Activated T-helper 2 cell treated with anti-CD3 and anti-CD28 coated beads, Interferon-gamma antibody, Interleukin-2, Interleukin-4, amounts not matched to agents 10 μg/mL and 5 μg/mL and 100 μg/mL, durations not matched to agents 14 hours and 24 hours and 36 hours (primary cell): ENCODE measurements around the gene CBLL1. TPM values are rescaled to one million over a fixed set of nuclear protein-coding genes. Genes with fewer than 3 reads are reported as not detected.

Experiments
- DNase-seq: peaks from one replicate; pipeline ENCODE4 v3.0.0; 2021; ENCODE audit warnings: low spot score
- H3K27ac Mint-ChIP-seq: one replicate; pipeline ENCODE4 v1.8.0; 2021; ENCODE audit warnings: mixed read lengths
- H3K27me3 Mint-ChIP-seq: one replicate; pipeline ENCODE4 v1.8.0; 2021; ENCODE audit warnings: low read depth, mixed read lengths
- H3K36me3 Mint-ChIP-seq: one replicate; pipeline ENCODE4 v1.8.0; 2021; ENCODE audit warnings: low read depth, mixed read lengths
- H3K4me1 Mint-ChIP-seq: one replicate; pipeline ENCODE4 v1.8.0; 2021; ENCODE audit warnings: low read depth, mixed read lengths
- H3K4me3 Mint-ChIP-seq: one replicate; pipeline ENCODE4 v1.8.0; 2021; ENCODE audit warnings: low read depth, mild to moderate bottlenecking, moderate library complexity, mixed read lengths
- H3K9me3 Mint-ChIP-seq: one replicate; pipeline ENCODE4 v1.8.0; 2021; ENCODE audit warnings: mixed read lengths
- intact Hi-C: fragments of 100-400 bp; cut with micrococcal nuclease; formaldehyde crosslinking; loops from one replicate; pipeline ENCODE4 v1.15.1; 2023
- total RNA-seq: library from RNA; stranded (reverse); gene quantifications from 2 replicates; pipeline ENCODE4 v1.2.3, GENCODE V29; 2022

Gene CBLL1
- total RNA-seq, 1 donor from 2014 or later, result 39.1 TPM

DNA sequence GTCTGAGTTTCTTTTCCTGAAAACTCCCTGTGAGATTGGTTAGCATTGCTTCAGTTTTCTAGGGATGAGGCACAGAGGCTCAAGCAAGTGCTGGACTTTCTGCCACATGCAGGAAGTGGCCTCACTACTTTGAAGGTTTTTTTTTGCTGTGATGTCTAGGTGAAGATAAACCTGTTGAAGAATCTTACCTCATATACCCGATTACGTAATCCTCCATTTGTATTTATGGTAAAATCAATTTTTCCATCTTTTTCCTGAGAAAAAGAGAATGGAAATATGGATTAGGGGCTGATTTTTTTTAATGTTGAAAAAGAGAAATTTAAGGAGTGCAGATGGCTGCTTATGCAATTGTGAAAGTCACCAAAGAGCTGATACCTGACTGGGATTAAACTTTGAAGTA is 23.4 kb downstream of the CBLL1 start:
- DNase-seq, result no peak
- H3K27ac Mint-ChIP-seq, result no peak overlapping the region
- no peaks in the 10 kb centered on the region for H3K36me3 Mint-ChIP-seq
- no peaks in the 10 kb centered on the region for H3K9me3 Mint-ChIP-seq
- H3K4me3 Mint-ChIP-seq, result no peak overlapping the region
- peaks cover 13% of the 10 kb centered on the region for H3K4me1 Mint-ChIP-seq
- intact Hi-C loops, result no loop called here
- H3K27me3 Mint-ChIP-seq, result no peaks in the 10 kb centered on the region

DNA sequence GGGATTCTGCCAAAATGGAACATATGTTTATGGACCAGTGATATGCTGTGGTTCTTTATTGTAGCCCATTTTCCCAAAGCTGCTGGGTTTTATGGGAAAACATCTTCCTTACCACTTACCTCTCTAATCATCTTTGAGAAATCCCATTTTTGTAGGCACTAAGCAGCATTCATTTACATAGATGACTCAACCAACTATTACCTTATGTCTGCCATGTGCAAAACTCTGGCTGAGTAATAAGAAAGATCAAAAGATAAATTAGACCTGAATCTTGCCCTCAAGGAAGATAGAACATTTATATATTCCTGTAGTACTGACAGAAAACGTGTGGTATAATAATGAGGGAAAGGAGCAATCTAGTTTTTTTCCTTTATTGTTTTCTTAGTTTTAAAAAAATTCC is 24.3 kb downstream of the CBLL1 start:
- Mint-ChIP-seq H3K36me3 (no peaks in the 10 kb centered on the region), H3K9me3 (no peaks in the 10 kb centered on the region), H3K27me3 (no peaks in the 10 kb centered on the region), H3K4me1 (peaks cover 19% of the 10 kb centered on the region), H3K4me3 (no peak overlapping the region), H3K27ac (no peak overlapping the region)
- no peak for DNase-seq
- intact Hi-C loops, result no loop called here

DNA sequence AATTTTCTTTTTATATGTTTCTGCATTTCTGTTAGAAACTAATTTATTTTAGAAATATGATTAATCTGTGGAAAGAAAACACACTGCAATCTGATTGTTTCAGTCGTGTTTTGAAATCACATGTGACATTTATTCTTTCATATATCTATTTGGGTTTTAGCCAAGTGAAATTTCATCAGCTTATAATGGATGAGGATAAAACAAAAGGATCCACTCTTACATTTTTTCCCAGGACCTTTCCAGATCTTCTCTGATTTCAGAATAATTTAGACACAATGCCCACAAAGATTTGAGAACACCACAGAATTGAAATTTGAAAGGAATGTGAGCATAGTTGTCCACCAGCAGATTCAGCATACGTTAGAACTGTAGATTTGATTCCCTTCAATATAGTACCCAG is 29.1 kb downstream of the CBLL1 start:
- DNase-seq, result no peak
- Mint-ChIP-seq H3K27ac (no peak overlapping the region), H3K4me3 (no peak overlapping the region), H3K36me3 (no peaks in the 10 kb centered on the region), H3K27me3 (peaks cover 2% of the 10 kb centered on the region), H3K4me1 (peaks cover 13% of the 10 kb centered on the region), H3K9me3 (no peaks in the 10 kb centered on the region)
- intact Hi-C loops, result loop anchor here (5.0 kb wide), 1 partner anchor 44 kb away; no protein-coding TSS in a partner anchor

DNA sequence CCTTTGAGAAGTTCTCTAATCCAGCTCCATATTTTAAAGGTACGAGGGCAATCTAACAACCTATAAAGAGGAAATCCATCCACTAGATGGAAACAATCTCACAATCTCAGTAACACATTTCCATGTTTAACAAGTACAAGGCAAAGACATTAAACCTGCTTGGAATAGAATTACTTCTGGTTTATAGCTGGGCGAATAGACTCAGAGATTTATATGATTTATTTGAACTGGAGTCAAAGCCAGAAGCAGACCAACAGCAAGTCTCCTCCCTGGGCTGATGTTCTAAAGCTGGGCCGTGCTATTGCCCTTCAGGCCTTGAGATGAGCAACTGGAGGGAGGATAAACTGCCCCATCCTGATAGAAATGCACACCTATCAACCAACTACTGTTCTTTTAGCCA is 33.8 kb downstream of the CBLL1 start:
- H3K4me1 Mint-ChIP-seq, result peaks cover 3% of the 10 kb centered on the region
- H3K27me3 Mint-ChIP-seq, result peaks cover 4% of the 10 kb centered on the region
- no peak overlapping the region for H3K4me3 Mint-ChIP-seq
- H3K9me3 Mint-ChIP-seq, result no peaks in the 10 kb centered on the region
- H3K27ac Mint-ChIP-seq, result no peak overlapping the region
- intact Hi-C loops, result no loop called here
- no peak for DNase-seq
- H3K36me3 Mint-ChIP-seq, result no peaks in the 10 kb centered on the region

DNA sequence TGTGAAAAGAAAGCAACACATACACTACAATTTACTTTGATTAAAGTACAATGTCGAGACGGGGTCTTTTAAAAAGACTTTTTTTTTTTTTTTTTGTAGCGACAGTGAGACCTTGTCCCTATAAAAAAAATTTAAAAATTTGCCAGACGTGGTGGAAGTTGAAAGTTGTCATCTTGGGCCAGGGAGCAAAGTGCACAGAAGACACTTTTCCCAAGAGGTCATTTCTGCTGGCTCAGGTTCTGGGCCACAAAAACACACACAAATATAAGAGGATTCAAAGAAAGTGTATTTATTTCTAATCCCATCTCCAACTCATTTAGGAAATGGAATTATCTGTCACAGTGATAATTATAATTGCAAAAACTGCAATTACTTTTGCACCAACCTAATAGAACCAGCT is 34.3 kb downstream of the CBLL1 start:
- no peak for DNase-seq
- H3K9me3 Mint-ChIP-seq, result no peaks in the 10 kb centered on the region
- intact Hi-C loops, result no loop called here

DNA sequence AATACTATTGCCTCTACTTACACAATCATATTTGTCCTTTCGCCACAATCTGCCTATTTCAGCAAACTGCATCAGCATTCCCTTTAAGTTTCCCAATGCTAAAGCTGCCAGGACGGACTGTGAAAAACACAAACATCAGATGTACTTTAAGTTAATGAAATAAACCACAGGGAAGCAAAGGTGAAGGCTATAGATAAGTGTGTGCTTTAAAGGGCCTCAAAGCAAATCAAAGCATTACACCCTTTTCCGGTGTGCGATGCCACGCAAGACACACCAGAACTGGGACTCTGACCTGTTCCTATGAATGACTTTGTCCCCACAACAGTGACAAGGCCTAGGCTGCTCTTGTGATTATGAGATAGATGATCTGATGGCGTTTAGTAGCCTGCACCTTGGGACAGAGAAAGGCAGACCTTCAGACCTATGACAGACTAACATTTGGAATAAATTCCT is 35.7 kb downstream of the CBLL1 start:
- H3K27me3 Mint-ChIP-seq, result peaks cover 3% of the 10 kb centered on the region
- no peak overlapping the region for H3K4me3 Mint-ChIP-seq
- H3K36me3 Mint-ChIP-seq, result no peaks in the 10 kb centered on the region
- H3K27ac Mint-ChIP-seq, result no peak overlapping the region
- no peaks in the 10 kb centered on the region for H3K4me1 Mint-ChIP-seq
- intact Hi-C loops, result no loop called here
- no peaks in the 10 kb centered on the region for H3K9me3 Mint-ChIP-seq
- DNase-seq, result no peak

More for the DNA sequence above, 34.3 kb downstream of the CBLL1 start:
- Mint-ChIP-seq H3K4me1 (peaks cover under 1% of the 10 kb centered on the region), H3K27me3 (peaks cover 4% of the 10 kb centered on the region), H3K4me3 (no peak overlapping the region), H3K27ac (no peak overlapping the region), H3K36me3 (no peaks in the 10 kb centered on the region)

DNA sequence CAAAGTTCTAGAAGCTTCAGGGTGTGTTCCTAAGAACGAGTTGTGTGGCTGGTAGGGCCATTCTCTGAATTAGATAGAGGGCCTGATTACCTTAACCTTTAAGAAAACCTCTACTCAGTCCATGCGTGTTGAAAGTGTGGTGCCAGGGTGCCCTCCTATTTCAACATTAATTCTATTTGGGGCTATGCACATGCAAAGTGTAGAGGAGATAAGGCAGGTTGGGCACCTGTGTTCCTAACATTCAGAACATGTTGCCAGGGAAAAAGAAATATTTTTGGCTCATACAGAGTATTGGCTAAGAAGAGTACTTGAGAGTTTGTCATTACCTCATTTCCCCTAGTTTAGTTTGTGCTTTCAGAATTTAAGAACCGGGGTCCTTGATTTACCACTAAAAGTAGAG is 38.4 kb downstream of the CBLL1 start:
- Mint-ChIP-seq H3K9me3 (no peaks in the 10 kb centered on the region), H3K27me3 (peaks cover 4% of the 10 kb centered on the region), H3K4me1 (peaks cover 11% of the 10 kb centered on the region), H3K36me3 (no peaks in the 10 kb centered on the region), H3K27ac (no peak overlapping the region), H3K4me3 (no peak overlapping the region)
- intact Hi-C loops, result no loop called here
- DNase-seq, result no peak

DNA sequence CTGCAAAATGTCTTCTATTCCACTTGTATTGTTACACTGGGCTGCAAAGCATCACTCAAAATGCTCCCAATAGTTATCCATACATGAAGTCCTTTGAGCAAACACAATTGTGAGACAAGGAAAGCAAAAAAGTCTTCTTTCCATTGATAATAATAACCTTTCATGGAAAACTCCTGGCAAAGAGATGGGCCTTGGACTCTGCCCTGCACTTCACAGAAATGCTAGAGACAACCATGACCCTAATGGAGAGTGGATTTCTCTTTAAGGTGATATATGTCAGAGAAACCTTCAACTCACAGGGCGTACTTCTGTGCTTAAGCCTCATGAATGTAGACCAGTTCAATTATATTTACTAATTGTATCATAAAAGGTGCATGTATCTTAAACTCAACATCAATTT is 39.7 kb downstream of the CBLL1 start:
- Mint-ChIP-seq H3K27ac (no peak overlapping the region), H3K27me3 (peaks cover 4% of the 10 kb centered on the region), H3K4me3 (no peak overlapping the region), H3K9me3 (no peaks in the 10 kb centered on the region), H3K4me1 (peaks cover 11% of the 10 kb centered on the region), H3K36me3 (no peaks in the 10 kb centered on the region)
- no peak for DNase-seq
- intact Hi-C loops, result no loop called here

DNA sequence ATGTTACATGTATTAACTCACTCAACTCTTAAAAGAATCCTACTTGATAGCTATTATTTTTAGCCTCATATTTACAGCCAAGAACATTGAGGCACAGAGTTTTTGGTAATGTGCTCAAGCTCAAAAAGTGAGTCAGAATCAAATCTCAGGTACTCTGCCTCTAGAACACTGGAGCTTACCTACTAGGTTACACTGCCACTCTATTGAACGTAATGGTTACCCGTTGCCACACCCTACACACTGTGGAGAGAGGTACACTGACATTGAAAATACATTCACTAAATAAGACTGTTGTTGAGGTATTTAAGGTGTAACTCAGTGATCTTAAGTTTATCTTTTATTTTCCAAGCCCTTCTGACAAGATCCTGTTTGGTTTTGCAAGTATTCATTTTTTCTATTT is 41.2 kb downstream of the CBLL1 start:
- H3K4me3 Mint-ChIP-seq, result no peak overlapping the region
- no peak for DNase-seq
- intact Hi-C loops, result no loop called here
- no peaks in the 10 kb centered on the region for H3K9me3 Mint-ChIP-seq
- peaks cover 4% of the 10 kb centered on the region for H3K27me3 Mint-ChIP-seq
- H3K4me1 Mint-ChIP-seq, result peaks cover 11% of the 10 kb centered on the region
- H3K36me3 Mint-ChIP-seq, result no peaks in the 10 kb centered on the region
- H3K27ac Mint-ChIP-seq, result peak overlapping the region; percentile 17

DNA sequence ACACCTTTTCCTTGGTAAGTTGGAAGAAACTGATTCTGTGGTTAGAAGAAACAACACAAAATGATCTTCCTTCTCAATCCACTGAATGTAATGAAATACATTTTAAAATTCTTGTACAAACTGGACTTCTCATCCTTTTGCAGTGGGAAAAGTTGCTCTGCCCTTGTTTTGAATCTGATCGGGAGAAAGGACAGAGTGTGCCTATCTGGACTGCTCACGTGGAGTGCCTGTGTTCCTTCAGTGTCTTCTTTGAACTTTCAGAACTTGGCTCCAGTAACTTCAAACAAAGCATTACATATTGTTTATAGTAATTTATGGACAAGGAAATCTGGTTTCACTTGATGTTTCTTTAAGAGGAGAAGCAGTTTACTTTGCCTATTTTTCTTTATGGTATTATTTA is 42.0 kb downstream of the CBLL1 start:
- no peak for DNase-seq
- Mint-ChIP-seq H3K27me3 (peaks cover 8% of the 10 kb centered on the region), H3K9me3 (no peaks in the 10 kb centered on the region), H3K27ac (no peak overlapping the region), H3K4me3 (no peak overlapping the region), H3K36me3 (no peaks in the 10 kb centered on the region), H3K4me1 (peaks cover 11% of the 10 kb centered on the region)
- intact Hi-C loops, result no loop called here

DNA sequence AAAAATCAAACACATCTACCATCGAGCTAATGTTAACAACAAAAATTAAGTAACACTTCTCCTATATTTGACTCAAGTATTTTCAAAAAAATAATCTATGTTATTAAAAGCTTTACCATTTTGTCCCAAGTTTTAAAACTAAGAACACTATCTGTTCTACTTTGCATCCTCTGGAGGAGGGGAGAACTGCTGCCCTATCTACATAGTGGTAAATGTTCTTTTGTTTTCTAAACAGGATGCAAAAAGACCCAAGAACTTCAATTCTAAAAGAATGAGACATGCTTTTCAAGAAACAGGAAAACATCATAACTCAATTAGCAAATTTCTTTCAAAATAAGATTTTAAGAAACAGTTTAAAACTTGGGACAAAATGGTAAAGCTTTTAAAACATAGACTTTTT is 44.3 kb downstream of the CBLL1 start:
- no peaks in the 10 kb centered on the region for H3K9me3 Mint-ChIP-seq
- intact Hi-C loops, result no loop called here
- H3K4me1 Mint-ChIP-seq, result peaks cover 11% of the 10 kb centered on the region
- DNase-seq, result no peak
- peaks cover 11% of the 10 kb centered on the region for H3K27me3 Mint-ChIP-seq
- H3K4me3 Mint-ChIP-seq, result no peak overlapping the region
- H3K36me3 Mint-ChIP-seq, result no peaks in the 10 kb centered on the region
- H3K27ac Mint-ChIP-seq, result no peak overlapping the region

DNA sequence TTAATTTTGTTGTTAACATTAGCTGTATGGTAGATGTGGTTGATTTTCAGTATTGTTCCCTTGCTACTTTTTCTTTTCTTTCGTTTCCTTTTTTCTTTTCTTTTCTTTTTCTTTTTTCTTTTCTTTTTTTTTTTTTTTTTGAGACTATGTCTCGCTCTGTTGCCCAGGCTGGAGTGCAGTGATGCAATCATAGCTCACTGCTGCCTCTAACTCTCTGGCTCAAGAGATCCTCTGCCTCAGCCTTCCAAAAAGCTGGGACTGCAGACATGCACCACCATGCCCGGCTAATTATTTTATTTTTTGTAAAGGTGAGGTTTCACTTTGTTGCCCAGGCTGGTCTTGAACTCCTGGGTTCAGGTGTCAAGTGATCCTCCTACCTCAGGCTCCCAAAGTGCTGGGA is 44.7 kb downstream of the CBLL1 start:
- intact Hi-C loops, result no loop called here
- Mint-ChIP-seq H3K36me3 (no peaks in the 10 kb centered on the region), H3K27me3 (peaks cover 13% of the 10 kb centered on the region), H3K4me1 (peaks cover 11% of the 10 kb centered on the region), H3K4me3 (no peak overlapping the region), H3K27ac (no peak overlapping the region), H3K9me3 (no peaks in the 10 kb centered on the region)
- no peak for DNase-seq

DNA sequence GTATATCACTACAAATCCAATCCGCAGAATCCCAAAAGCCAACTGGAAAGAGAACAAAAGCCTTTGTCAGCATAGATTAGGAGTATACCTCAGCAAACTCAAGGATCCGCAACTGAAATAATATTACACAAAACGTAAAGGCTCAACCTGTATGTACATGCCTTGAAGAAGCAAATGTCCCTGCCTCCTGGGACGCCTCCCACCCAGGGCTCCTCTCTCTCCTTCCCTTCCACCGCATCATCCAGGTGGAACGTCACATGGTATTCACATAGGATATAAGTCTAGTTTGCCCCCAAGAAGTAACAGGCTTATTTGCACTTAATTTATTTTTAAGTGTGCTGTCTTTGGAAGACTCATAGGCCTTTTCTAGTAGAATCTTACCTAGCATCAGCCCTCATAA is 45.7 kb downstream of the CBLL1 start:
- peaks cover 20% of the 10 kb centered on the region for H3K27me3 Mint-ChIP-seq
- intact Hi-C loops, result no loop called here

DNA sequence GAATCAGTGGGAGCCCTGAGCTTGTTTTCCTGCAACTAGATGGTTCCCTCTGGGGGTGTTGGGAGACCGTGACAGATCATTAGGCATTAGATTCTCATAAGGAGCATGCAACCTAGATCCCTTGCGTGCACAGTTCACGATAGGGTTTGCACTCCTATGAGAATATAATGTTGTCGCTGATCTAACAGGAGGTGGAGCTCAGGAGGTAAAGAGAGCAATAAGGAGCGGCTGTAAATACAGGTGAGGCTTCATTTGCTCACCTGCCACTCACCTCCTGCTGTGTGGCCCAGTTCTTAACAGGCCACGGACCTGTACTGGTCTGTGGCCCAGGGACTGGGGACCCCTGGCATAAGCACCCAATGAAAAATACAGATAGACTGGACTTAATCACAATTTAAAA is 48.4 kb downstream of the CBLL1 start:
- no peak for DNase-seq
- peaks cover 21% of the 10 kb centered on the region for H3K27me3 Mint-ChIP-seq
- intact Hi-C loops, result no loop called here
- no peak overlapping the region for H3K27ac Mint-ChIP-seq
- H3K4me1 Mint-ChIP-seq, result no peaks in the 10 kb centered on the region
- no peaks in the 10 kb centered on the region for H3K36me3 Mint-ChIP-seq
- H3K4me3 Mint-ChIP-seq, result no peak overlapping the region
- H3K9me3 Mint-ChIP-seq, result no peaks in the 10 kb centered on the region

More for the DNA sequence above, 45.7 kb downstream of the CBLL1 start:
- H3K36me3 Mint-ChIP-seq, result no peaks in the 10 kb centered on the region
- no peaks in the 10 kb centered on the region for H3K9me3 Mint-ChIP-seq
- no peak overlapping the region for H3K27ac Mint-ChIP-seq
- no peak overlapping the region for H3K4me3 Mint-ChIP-seq
- H3K4me1 Mint-ChIP-seq, result peaks cover 11% of the 10 kb centered on the region
- no peak for DNase-seq
